Skeletal muscle cell (primary cell): ENCODE results near the gene CSRNP3.
"Not testable (repeated sequence)": the region's sequence is repeated elsewhere in the genome, so short reads cannot be mapped to it uniquely, and the experiment has no call there.

Source experiments
- DNase-seq: peaks from one replicate; pipeline ENCODE4 v3.0.0-alpha.2; 2010; ENCODE audit warnings: low read depth
- H3K4me3 ChIP-seq: 2 replicates; pipeline ENCODE4 v1.5.1; 2011; ENCODE audit warnings: low read depth, mild to moderate bottlenecking, control low read depth, low read length, moderate library complexity

The CSRNP3 gene

DNA sequence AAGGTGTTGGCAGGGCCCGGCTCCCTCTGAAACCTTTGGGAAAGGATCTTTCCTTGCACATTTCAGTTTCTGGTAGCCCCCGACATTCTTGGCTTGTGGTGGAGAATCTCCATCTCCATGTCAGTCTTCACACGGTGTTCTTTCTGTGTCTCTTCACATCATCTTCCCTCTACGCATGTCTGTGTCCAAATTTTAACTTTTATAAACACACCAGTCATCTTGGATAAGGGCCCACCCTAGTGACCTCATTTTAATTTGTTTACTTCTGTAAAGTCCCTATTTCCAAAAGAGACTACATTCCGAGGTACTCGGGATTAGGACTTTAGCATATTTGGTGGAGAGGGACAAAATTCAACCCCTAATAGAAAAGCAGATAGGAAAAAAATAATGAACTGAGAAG is 186.2 kb downstream of the CSRNP3 start:
- DNase-seq, result no peak

DNA sequence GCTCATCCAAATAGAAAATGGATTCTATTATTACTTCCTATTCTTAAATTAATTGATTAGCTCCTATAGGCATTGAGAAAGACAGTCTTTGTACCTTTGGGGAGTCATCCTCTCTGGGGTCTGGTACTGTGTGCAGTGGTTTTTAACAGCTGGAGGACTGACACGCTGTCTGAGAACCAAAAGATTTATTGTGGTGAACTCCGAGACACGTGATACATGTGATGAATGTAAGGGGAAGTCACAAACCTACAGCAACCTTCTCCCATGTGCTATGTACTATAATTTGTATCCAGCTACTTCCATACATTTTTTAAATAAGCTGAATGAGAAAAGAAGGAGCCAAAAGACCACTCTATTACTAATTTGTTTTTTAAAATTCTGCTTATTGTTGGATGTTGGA is 190.9 kb downstream of the CSRNP3 start:
- H3K4me3 ChIP-seq, result no peak overlapping the region
- no peak for DNase-seq

More for the DNA sequence above, 186.2 kb downstream of the CSRNP3 start:
- H3K4me3 ChIP-seq, result no peak overlapping the region

GRCh38 chr2:165662720-165663119 is 193.2 kb downstream of the CSRNP3 start:
- H3K4me3 ChIP-seq, result no peak overlapping the region
- DNase-seq, result no peak

DNA sequence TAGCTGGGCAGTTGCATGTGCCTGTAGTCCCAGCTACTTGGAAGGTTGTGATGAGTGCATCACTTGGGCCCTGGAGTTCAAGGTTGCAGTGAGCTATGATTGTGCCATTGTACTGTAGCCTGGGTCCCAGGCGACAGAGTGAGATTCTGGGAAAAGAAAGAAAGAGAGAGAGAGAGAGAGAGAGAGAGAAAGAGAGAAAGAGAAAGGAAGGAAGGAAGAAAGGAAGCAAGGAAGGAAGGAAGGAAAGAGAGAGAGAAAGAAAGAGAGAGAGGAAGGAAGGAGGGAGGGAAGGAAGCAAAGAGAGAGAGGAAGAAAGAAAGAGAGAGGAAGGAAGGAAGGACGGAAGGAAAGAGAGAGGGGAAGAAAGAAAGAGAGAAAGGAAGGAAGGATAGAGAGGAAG is 196.1 kb downstream of the CSRNP3 start:
- H3K4me3 ChIP-seq, result no peak overlapping the region

DNA sequence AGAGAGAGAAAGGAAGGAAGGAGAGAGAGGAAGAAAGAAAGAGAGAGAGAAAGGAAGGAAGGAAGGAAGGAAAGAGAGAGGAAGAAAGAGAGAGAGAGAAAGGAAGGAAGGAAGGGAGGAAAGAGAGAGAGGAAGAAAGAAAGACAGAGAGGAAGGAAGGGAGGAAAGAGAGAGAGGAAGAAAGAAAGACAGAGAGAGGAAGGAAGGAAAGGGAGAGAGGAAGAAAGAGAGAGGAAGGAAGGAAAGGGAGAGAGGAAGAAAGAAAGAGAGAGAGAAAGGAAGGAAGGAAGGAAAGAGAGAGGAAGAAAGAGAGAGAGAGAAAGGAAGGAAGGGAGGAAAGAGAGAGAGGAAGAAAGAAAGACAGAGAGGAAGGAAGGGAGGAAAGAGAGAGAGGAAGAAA is 196.6 kb downstream of the CSRNP3 start:
- DNase-seq, H3K4me3 ChIP-seq: not testable (repeated sequence)

More for the DNA sequence above, 196.1 kb downstream of the CSRNP3 start:
- no peak for DNase-seq

GRCh38 chr2:165666605-165667004 is 197.1 kb downstream of the CSRNP3 start:
- no peak for DNase-seq

DNA sequence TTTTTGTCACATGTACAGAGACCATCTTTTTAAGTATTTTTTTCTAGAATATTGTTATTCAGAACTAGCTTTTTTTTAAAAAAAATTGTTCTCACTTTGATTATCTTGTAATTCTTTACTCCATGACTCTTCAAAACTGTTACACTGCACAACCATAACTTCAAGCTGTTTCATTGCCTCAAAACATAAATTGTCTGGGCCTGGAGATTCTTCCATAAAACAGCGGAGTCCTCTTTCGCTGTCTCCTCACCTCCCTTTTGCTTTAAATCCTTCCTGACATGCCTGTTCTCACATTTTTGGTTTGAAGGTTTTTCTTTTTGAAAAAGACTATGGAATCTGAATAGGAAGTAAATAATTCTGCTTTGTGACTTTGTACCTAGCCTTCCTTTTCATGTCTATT is 197.9 kb downstream of the CSRNP3 start:
- DNase-seq, result no peak
- no peak overlapping the region for H3K4me3 ChIP-seq

More at GRCh38 chr2:165666605-165667004, 197.1 kb downstream of the CSRNP3 start:
- no peak overlapping the region for H3K4me3 ChIP-seq

DNA sequence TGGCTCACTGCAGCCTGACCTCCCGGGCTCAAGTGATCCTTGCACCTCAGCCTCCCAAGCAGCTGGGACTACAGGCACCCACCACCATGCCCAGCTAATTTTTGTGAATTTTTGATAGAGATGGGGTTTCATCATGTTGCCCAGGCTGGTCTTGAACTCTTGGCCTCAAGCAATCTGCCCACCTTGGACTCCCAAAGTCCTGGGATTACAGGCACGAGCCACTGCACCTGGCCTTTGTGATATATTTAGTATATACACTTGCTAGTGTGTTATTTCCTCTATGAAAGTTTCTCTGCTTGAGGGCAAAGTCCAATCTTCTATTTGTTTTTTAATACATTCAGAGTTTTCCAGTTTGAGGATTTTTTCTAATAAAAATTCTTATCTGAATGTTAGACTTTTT is 205.3 kb downstream of the CSRNP3 start:
- no peak for DNase-seq
- H3K4me3 ChIP-seq, result no peak overlapping the region

GRCh38 chr2:165675551-165675968 is 206.1 kb downstream of the CSRNP3 start:
- DNase-seq, result peak; percentile 29
- H3K4me3 ChIP-seq, result no peak overlapping the region

DNA sequence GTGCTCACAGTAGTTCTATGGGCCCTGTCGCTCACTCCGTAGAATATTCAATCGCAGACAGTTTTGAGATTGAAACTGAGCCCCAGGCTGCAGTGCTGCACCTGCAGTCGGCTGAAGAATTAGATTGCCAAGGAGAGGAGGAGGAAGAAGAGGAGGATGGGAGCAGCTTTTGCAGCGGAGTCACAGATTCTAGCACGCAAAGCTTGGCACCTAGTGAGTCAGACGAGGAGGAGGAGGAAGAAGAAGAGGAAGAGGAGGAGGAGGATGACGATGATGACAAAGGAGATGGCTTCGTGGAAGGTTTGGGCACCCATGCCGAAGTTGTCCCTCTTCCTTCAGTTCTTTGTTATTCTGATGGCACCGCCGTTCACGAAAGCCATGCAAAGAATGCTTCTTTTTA is 209.4 kb downstream of the CSRNP3 start:
- no peak for DNase-seq
- H3K4me3 ChIP-seq, result no peak overlapping the region

DNA sequence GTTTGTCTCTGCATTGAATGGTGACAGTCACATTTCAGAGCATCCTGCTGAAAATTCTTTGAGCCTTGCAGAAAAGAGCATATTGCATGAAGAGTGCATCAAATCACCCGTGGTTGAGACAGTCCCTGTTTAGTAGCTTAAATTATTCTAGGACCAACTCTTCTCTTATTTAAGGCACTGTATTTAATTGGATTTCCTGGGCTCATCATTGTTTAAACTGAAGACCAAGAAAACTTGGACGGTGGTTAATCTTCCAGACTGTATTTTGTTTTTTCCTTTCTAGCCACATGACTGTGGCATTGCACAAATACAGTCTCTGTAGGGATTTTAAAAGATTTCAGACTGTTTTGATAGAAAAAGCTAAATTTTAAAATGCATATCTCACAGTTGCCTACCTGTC is 210.1 kb downstream of the CSRNP3 start:
- no peak for DNase-seq
- no peak overlapping the region for H3K4me3 ChIP-seq

DNA sequence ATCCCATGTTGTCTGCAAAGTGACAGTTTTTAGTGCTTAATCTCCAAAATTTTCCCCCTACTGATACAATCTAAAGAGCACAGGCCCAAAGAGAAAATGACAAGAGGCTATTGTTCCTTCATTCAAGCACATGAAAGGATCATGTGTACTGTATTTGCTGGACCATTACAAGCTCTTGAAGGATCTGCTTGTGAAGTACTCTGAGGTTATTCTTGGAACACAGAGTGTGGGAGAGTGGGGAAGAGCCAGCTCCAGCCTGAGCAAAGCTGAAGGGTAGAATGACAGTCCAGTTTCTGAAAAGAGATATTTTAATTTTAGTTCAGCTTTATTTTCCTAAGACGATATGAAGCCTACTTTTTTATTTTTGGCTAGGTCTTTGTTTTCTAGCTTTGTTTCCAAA is 212.3 kb downstream of the CSRNP3 start:
- no peak for DNase-seq

DNA sequence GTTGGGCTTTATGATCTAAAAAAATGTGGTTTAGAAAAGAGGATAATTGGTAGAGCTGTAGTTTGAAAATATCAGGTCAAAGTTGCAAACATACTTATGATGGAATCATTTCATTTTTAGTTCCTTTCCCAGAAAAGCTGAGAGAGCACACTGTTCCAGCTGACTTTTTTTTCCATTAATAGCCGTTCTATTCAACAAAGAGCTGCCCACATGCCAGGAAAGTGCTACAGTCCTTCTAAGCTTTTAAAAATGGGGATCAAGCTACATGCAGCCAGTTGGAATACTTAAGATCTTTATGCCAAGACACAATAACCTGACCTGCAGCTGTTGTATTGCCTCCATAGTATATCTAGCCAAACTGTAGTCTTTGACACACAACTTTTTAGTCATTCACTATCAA is 213.0 kb downstream of the CSRNP3 start:
- no peak overlapping the region for H3K4me3 ChIP-seq

More for the DNA sequence above, 212.3 kb downstream of the CSRNP3 start:
- no peak overlapping the region for H3K4me3 ChIP-seq

GRCh38 chr2:165686800-165687199 is 217.3 kb downstream of the CSRNP3 start:
- DNase-seq, result no peak
- H3K4me3 ChIP-seq, result no peak overlapping the region

More for the DNA sequence above, 213.0 kb downstream of the CSRNP3 start:
- DNase-seq, result no peak

DNA sequence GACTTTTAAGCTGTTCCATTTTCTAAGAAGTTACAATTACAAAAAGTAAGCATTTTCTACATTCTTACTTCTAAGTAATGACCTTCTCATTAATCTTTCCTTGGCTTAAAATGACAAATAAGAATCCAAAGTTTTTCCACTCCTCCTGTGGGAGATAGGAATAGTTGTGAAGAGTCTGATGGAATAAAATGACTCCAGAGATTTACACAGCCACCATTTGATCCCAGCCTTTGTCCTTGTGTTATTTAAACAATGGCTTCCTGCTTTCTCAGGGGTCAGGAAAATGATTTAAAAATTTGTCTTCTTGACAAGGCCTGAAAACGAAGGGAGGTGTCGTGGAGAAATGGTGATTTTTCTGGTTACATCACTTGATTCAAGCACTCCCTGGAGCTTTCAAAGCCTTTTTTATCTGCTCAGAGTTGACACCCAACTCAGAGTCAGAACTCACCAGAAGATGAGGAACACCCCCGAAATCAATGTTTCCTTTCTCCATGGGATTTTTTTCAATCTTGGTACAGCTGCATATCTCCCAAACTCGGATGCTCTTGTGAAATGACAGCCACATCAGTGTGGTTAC is 218.0 kb downstream of the CSRNP3 start:
- H3K4me3 ChIP-seq, result no peak overlapping the region
- DNase-seq, result no peak

GRCh38 chr2:165691615-165692014 is 222.1 kb downstream of the CSRNP3 start:
- DNase-seq, result peak; percentile 33
- no peak overlapping the region for H3K4me3 ChIP-seq

DNA sequence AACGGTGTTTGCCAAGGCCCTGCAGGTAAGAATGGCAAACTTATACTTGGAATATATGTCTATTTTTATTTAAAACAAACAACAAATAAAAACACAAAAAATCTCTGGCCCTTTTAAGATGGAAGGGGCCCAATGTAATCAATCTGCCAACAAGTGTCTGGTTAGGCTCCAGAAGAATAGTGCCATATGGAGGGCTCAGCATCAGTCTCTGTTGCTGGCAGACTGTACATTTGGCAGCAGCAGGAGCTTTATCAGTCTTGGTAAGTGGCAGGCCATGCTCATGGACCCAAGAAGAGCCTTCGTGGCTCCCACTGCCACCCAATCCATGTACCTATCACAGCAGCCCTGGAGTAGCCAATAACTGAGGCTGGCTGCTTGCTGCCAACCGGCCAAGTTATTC is 223.4 kb downstream of the CSRNP3 start:
- H3K4me3 ChIP-seq, result no peak overlapping the region
- DNase-seq, result no peak

- DNase-seq, result no peak
- H3K4me3 ChIP-seq, result no peak overlapping the region
Measured at GRCh38 chr2:165693838-165694237, 224.3 kb downstream of the CSRNP3 start.

GRCh38 chr2:165697748-165698443 is 228.4 kb downstream of the CSRNP3 start:
- DNase-seq, result no peak
- no peak overlapping the region for H3K4me3 ChIP-seq

- H3K4me3 ChIP-seq, result no peak overlapping the region
- no peak for DNase-seq
Measured at GRCh38 chr2:165698444-165698884, 229.0 kb downstream of the CSRNP3 start.

DNA sequence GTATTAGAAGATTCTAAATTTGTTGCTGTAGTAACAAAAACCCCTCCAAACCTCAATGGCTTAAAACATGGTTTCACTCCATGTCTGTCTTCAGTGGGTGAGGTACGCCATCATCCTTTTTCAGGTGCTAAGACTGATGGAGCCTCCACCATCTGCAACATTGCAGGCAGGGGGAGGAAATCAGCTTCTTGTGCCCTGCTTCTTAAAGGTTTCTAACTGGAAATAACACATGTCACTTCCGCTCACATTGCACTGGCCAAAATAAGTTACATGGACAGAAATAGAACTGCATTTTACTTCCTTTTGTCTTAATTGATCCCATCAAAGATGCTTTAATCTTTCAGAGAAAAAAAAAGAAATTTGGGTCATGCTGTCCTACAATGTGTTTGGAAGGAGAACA is 230.4 kb downstream of the CSRNP3 start:
- DNase-seq, result no peak
- no peak overlapping the region for H3K4me3 ChIP-seq
